HG02763 (cell line): ENCODE data around the gene C1orf167.

Experiments used
- ATAC-seq: cut with Tn5 transposase; IDR thresholded peaks from one replicate; pipeline ENCODE4 v1.9.1; 2021; ENCODE audit warnings: mild to moderate bottlenecking, moderate library complexity; ENCODE audit not compliant: unreplicated experiment

C1orf167 gene, protein sequence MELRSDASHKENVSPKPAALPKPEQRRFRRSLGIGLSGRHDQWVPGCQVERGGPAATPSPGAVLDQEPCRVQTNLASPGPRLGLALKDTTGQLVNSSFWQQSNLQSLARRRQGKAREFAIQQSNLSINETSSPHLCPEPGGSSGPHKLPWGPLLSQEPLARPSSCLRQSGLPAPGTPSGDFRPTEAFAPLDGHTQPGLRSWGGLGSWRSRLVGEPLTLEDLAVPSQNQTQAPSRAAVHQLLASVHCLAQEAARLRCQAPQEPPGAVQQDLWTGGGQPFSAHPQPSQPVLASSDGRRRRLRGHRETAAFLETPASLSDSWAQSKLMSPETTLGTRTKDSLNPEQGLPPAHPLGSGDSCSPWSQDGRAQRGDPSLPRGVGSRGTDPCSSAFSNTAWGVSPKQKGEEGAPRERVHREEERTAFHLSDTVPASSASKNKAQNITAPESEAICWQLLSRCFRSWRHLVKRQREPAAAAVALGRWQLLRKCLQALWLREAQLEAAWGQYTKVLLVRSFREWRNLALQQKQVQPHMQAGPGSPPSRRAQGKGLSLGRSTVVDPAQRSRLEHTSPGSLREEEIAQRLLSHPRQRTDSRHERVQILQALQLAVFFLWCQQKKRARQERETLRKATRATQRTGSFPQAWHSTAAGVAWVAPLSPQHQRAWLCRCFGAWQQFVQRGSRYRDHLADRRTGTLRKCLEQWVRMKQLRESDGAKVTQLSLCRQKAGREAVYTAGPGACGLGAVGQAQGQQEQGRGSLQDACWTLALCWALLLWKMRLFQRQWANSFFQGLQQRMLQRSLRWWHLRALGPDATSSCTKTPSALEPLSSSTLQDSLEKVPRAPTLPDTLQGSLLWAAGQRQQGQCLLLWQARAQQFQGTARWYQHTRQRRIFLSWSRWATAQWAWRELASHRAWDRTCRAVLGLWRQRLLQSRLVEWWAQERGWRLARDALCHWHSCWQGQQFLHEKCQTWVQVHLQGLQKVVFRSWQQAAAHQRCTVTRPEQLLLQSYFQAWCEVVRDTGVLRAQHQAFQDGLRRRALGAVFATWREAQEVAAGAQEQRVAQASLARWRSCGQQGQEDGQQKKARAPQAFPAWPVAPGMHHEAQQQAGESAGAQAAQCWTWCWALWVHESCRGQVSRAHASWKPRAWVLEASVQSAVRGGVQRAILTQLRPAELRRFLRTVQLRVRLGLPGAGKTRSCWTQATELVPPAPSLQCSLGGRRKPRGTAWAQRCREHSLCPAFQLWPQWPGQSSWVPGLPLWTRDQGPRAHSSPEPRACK (N-terminal part only)

DNA sequence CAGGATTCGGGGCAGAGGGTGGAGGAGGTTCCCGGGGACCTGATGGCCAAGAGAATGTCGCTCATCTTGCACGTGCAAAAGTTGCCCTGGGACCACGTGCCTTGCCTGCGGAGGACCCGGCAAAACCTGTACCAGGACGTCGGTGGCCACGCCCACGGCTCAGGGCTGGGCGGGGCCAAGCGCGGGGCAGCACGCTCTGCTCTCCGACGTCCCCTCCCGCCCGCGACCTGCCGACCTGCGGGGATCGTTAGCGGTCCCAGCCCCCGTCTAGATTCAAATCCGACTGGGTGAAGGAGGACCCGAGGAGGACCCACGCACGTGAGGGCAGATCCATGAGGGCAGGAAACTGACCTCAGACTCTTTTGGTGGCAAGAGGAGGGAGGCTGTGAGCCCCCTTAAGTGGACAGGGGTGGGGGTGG lies at the start of gene C1orf167:
TSS of gene C1orf167 (plus strand) at position 206 of the 419 bp plus-strand sequence. CDS start 2,208 bp downstream, outside the sequence.
- ATAC-seq: no peak

DNA sequence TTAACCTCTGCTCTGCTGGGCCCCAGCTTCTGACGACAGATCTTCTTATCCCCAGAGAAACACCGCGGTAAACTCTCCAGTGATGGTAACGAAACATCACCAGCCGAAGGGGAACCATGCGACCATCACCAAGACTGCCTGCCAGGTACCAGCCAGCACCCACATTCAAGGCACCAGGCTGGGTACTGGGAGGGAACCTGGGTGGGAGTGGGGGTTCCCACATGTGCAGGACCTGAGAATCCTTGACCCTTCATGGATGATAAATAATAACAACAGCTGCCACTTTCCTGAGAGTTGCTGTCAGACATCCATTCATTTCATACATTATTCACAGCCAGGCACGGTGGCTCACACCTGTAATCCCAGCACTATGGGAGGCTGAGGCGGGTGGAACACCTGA lies 49.7 kb upstream of the C1orf167 start:
- no peak for ATAC-seq

DNA sequence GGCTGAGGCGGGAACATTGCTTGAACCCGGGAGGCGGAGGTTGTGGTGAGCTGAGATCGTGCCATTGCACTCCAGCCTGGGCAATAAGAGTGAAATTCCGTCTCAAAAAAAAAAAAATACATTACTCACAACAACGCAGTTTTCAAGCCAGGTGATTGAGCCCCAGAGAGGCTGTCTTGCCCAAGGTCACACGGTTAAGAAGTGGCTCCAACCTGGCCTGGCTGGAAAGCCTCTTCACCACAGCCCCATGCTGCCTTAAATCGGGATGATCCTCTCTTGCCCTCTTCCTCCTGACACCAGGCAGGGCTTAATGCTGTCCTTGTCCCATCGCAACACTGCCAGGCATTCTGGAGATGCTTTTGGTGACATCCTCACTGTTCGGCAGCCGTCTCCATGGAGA lies 48.9 kb upstream of the C1orf167 start:
- no peak for ATAC-seq

DNA sequence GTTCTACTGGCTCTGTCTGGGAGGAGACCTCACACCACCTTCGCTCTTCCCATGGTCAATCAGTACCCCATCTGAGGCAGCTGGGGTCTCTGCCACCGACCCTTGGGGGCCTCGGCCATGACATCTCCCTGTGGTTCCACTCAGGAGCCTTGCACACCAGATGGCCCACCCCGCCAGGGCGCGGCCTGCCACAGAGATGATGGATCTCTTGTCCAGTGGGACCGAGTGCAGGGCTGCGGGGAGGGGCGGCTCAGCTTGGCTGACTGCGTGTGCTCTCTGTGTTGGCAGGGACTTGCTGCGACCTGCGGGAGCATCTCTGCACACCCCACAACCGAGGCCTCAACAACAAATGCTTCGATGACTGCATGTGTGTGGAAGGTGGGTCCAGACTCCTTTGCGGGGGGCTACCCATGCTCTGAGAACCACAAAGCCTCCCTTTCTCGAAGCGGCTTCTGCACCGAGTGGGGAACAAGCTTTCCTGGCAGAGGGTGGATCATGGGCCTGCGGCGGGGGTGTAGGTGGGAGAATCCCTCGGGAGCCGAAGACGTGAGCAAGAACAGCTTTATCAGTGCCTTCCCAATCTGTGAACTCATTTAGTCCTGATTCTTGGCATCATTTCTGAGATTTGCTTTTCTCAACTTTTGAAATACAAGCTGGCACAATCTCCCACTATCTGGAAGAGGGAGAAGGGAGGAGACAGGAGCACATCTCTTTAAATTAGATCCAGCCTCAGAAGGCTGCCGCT lies 47.0 kb upstream of the C1orf167 start:
- ATAC-seq: no peak

DNA sequence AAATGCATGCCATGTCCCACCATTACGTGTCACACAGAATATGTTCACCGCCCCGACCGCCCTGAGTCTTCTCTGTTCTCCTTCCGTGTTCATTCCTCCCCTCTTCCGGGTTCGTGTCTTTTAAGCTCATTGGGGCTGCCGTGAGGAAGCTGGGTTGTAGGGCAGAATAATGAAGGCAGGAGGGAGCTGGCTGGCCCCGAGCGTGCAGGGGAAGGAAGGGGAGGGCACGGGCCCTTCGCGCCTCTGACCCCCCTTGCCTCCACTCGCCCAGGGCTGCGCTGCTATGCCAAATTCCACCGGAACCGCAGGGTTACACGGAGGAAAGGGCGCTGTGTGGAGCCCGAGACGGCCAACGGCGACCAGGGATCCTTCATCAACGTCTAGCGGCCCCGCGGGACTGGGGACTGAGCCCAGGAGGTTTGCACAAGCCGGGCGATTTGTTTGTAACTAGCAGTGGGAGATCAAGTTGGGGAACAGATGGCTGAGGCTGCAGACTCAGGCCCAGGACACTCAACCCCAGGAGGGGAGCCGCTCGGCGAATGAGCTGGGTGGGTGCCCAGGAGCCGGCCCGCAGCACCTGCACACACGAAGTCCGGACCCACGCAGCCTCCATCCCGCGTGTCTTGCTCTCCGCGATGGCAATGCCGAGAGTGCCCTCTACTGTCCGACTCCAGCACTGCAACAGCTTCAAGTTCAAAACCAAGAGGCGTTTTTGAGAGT lies 42.5 kb upstream of the C1orf167 start:
- no peak for ATAC-seq

DNA sequence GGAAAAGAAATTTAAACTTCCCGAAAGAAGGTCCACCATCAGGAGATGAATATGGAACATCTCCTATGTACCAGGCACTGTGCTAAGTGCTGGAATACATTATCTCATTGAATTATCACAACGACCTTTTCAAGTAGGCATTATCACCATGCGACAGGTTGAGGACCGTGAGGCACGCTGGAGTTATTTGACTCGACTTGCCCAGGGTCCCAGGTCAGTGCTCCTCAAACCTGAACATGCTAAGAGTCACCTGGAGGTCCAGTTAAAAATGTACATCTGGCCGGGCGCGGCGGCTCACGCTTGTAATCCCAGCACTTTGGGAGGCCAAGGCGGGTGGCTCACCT lies 42.0 kb upstream of the C1orf167 start:
- no peak for ATAC-seq

DNA sequence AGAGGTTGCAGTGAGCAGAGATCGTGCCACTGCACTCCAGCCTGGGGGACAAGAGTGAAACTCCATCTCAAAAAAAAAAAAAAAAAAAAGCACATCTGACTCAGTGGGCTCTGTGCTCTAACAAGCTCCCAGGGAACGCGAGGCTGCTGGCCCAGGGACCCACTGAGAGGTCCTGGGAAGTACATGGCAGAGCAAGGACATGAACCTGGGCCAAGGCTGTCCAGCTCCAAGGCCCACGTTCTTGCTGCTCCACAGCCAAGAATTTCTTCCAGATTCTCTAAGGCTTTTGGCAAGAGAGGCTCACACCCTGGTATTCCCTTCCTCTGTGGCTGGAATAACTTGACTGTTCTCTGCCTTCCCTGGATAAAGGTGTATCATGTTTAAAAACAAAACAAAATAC lies 41.5 kb upstream of the C1orf167 start:
- no peak for ATAC-seq

DNA sequence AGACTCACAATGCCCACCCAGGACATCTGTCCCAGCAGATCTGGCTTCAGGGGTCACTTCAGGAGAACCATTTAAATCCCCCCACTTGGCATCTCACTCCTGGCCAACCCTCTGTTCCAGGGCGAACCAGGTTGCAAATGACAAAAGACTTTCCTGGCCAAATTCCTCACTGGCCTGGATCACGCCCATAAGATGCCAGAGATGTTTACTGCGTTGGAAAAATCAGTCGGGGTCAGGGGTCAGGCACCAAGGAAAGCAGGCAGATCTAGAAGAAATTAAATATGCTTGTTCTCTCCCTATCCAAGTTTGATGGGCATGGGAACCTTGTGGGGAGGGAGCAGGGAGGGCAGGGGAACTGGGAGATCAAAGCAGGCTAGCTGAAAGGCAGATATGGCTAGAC lies 40.7 kb upstream of the C1orf167 start:
- ATAC-seq: no peak

DNA sequence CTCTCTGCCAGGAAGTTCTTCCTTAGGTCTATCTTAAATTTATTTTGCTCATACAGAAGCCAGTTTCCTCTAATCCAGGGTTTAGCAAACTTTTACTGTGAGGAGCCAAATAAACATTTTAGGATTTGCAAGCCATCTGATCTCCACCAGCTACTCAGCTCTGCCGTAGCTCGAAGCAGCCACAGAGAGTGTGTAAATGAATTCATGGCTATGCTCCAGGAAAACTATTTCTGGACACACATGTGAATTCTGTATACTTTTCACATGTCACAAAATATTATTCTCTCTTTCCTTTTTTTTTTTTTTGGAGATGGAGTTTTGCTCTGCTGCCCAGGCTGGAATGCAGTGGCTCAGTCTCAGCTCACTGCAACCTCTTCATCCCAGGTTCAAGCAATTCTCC lies 39.5 kb upstream of the C1orf167 start:
- ATAC-seq: no peak

DNA sequence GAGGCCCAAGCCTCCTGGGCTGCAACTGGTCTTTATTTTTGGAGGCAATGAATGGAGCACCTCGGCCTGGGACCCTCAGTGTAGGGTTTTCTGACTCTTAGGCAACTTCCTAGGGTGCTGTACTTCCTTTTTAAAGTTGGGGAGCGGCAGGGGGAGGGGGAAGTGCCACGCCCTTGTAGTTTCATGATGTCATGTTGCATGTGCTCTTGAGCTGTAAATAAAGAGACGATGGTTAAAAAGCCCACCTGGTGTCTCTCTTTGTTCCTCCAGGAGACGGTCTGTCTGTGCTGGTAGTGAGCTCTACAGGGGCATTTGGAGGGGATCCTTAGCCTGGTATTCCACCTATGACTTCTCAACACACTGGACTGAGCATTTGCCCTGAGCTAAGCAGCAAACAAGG lies 36.4 kb upstream of the C1orf167 start:
- no peak for ATAC-seq

DNA sequence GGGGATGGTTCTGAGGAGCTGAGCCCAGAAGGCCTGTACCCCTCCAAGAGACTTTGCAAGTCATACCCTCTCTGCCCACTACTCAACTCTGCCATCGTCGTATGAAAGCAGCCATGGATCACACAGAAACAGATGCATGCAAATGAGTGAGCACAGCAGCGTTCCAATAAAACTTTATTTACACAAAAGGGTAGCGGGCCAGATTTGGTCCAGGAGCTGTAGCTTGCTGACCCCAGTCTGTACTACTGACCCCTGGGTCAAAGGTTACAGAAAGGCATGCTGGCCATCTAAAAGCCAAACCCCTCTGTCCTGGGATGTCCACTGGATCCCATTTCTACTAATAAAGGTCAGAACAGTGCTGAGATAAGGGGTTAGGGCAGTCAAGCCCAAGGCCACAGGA lies 34.9 kb upstream of the C1orf167 start:
- no peak for ATAC-seq

DNA sequence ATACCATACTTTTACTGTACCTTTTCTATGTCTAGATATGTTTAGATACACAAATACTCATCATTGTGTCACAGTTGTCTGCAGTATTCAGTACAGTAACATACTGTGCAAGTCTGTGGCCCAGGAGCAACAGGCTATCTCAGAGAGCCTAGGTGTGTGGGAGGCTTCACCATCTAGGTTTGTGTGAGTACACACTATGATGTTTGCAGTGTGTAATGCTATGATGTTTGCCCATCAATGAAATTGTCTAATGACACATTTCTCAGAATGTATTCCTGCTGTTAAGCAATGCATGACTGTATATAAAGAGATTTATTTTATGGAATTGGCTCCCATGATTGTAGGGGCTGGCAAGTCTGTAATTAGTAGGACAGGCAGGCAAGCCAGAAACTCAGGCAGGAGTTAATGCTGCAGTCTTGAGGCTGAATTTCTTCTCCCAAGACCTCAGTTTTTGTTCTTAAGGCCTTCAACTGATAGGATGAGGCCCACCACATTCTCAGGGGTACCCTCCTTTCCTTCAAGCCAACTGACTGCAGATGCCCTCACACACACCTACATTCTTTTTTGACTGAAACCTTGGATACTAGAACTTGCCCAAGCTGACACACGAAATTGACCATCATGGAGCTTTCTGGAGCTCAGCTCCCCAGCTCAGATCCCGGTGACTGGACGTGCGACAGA lies 33.7 kb upstream of the C1orf167 start:
- ATAC-seq: no peak

DNA sequence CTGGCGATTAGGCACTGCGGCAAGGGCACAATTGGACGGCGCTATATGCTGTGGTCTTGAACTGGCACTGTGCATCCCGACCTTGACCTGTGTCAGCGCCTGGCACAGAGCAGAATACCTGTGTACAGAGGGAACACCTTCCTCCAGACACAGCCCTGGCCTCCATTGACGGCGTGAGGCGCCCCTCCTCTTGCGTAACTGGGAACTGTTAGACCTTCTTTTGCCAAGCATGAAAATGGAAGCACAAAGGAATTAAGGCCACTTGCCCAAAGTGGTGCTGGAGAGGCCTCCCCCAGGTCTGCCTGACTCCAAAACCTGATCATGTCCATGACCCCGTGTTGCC lies 32.9 kb upstream of the C1orf167 start:
- no peak for ATAC-seq

DNA sequence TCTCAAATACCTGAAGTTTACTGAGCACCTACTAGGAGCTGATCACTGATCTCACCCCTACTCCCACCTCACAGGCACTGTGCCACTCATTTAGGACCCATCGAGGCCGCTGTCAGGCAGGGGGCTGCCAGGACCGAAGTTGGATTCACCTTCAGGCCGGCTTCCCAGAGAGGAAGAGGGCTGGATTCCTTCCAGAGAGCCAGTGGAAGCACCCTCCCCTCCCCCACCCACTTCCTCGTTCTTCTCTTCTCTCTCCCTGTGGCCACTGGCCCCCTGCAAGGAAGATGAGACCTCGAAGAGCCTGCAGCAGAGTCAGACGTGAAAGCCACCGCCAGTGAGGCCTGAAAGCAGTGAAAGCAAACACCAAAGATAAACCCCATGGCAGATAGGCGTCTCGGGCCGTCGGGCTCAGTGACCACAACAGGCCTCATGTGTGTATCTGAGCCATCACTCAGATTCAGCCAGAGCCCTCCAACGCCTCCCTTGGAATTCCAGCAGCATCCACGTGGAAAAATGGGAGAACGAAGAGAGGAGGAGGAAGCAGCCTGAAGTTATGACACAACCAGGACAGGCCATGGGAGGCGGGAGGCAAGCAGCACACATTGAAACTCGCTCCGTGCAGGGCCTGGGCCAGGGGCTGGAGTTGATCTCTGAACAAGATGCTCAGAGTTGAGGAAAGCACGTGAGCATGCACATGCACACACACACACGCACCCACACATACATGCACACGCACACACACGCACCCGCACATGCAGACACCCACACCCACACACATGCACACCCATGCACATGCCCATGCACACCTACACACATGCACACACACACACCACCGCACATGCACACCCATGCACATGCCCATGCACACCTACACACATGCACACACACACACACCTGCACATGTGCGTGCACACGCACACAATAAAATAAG lies 32.2 kb upstream of the C1orf167 start:
- ATAC-seq: no peak

DNA sequence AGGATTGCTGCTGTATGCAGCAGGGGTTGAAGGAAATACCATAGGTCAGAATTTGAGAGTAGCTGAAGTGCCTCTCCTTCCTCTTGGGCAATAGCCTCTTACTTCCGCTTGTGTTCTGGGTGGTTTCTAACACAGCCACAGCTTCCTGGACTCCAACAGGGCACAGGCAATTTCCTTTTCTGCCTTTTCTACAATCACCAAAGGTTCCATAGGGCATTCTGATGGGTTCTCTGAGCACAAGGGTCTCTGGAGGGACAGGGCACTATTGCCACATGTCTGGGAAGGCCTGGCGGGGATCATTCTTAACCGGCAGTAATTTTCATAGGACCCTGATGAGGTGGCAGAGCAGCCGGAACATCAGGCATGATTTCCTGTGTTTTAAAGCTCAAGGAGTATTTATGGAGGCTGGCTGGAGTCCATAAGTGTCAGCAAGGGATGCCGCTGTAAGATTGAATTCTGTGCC lies 31.5 kb upstream of the C1orf167 start:
- ATAC-seq: no peak

DNA sequence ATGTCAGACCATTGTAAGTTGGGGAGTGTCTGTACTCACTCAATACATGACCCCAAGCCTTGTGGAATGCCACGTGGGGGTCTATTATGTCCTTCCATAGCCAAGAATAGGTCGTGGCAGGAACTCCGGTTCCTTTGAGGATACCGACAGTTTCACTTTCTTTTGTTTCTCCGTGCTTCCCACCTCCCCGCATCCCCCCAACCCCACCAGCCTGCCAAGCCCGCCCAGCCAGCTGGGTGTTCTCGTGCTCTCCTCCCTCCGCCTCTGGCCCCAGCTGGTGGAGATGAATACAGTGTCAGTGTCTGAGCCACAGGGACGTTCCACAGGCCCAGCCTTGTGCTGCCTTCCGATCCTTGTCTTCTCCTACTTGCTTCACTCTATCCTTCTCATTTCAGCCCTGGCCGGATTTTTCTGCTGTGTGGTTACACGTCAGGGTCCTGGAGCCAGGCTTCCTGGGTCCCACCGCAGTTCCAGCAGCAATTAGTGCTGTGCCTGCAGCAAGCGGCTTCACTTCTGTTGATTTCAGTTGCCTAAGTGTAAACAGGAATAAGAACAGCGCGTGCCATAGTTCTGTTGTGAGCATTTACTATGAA lies 30.2 kb upstream of the C1orf167 start:
- ATAC-seq: no peak

DNA sequence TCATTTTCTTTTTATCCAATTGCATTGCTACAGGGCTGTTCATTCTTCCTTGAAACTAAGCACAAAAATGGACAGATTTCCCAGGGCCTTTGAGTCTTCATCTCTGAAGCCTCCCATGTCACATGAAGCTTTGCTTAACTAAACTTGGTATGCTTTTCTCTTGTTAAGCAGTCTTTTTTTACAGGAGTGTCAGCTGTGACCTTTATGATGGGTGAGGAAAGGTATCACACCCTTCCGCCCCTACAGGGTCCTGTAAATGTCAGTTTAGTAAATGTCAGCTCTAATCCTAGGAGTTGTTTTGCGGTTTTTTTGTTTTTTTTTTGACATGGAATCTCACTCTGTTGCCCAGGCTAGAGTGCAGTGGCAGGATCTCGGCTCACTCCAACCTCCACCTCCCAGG lies 28.7 kb upstream of the C1orf167 start:
- ATAC-seq: no peak

DNA sequence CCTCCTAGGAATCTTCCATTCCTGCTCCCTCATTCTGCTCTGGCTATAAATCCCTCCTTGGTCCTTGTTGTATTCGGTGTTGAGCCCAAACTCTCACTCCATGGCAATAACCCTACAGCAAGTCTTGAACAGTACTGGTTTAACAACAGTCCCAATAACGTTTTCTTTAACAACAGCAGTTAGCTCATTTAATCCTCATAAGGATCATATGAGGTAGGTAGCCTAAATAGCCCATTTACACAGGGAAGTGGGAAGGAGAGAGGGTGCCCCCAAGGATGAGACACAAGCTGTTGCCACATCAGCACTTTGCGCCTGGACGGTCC lies 26.5 kb upstream of the C1orf167 start:
- peak; percentile 5 for ATAC-seq
